H9 (cell line): Measurements from ENCODE around the gene PPP3CA. TPM values are rescaled to one million over a fixed set of nuclear protein-coding genes. Genes with fewer than 3 reads are reported as not detected.

Experiments
- DNase-seq: peaks from one replicate; pipeline ENCODE4 v3.0.0-alpha.2; 2017
- H2AFZ ChIP-seq: one replicate; pipeline ENCODE4 v1.6.1; 2013; ENCODE audit warnings: mild to moderate bottlenecking, low read length, control low read depth, moderate library complexity
- H2AK5ac ChIP-seq: 2 replicates; pipeline ENCODE4 v1.6.1; 2013; ENCODE audit warnings: low read length, control low read depth, mixed read lengths; ENCODE audit not compliant: insufficient read length
- H2BK120ac ChIP-seq: one replicate; pipeline ENCODE4 v1.6.1; 2013; ENCODE audit warnings: low read depth, mild to moderate bottlenecking, low read length, control low read depth, inconsistent platforms; ENCODE audit not compliant: poor library complexity, severe bottlenecking
- H2BK12ac ChIP-seq: 2 replicates; pipeline ENCODE4 v1.6.1; 2013; ENCODE audit warnings: low read length, control low read depth, mixed read lengths, low read depth; ENCODE audit not compliant: insufficient read length
- H2BK15ac ChIP-seq: 2 replicates; pipeline ENCODE4 v1.6.1; 2013; ENCODE audit warnings: low read depth, low read length, control low read depth
- H2BK20ac ChIP-seq: one replicate; pipeline ENCODE4 v1.6.1; 2013; ENCODE audit warnings: low read depth, mild to moderate bottlenecking, low read length, control low read depth, inconsistent platforms; ENCODE audit not compliant: poor library complexity, severe bottlenecking
- H2BK5ac ChIP-seq: 2 replicates; pipeline ENCODE4 v1.6.1; 2013; ENCODE audit warnings: low read length, control low read depth, mixed read lengths; ENCODE audit not compliant: insufficient read length
- H3K14ac ChIP-seq: 2 replicates; pipeline ENCODE4 v1.6.1; 2013; ENCODE audit warnings: low read length, control low read depth; ENCODE audit not compliant: insufficient read depth
- H3K18ac ChIP-seq: 2 replicates; pipeline ENCODE4 v1.6.1; 2013; ENCODE audit warnings: low read depth, mild to moderate bottlenecking, mixed read lengths, low read length, control low read depth; ENCODE audit not compliant: insufficient read length
- H3K23ac ChIP-seq: 2 replicates; pipeline ENCODE4 v1.6.1; 2013; ENCODE audit warnings: low read length, control low read depth, mixed read lengths, low read depth; ENCODE audit not compliant: insufficient read length
- H3K23me2 ChIP-seq: 2 replicates; pipeline ENCODE4 v1.6.1; 2013; ENCODE audit warnings: low read depth, mild to moderate bottlenecking, mixed read lengths, low read length, control low read depth; ENCODE audit not compliant: insufficient read length, poor library complexity, severe bottlenecking
- H3K27ac ChIP-seq: 2 replicates; pipeline ENCODE4 v1.5.1; 2013; ENCODE audit warnings: low read length, control low read depth, mixed read lengths, low read depth; ENCODE audit not compliant: insufficient read length
- H3K27me3 ChIP-seq: 2 replicates; pipeline ENCODE4 v1.6.1; 2013; ENCODE audit warnings: low read length, control low read depth, inconsistent platforms; ENCODE audit not compliant: insufficient read depth
- H3K4ac ChIP-seq: 2 replicates; pipeline ENCODE4 v1.6.1; 2013; ENCODE audit warnings: low read depth, mild to moderate bottlenecking, control low read depth, inconsistent platforms, low read length, moderate library complexity
- H3K4me1 ChIP-seq: 2 replicates; pipeline ENCODE4 v1.6.1; 2013; ENCODE audit warnings: low read length, control low read depth, inconsistent platforms; ENCODE audit not compliant: insufficient read depth
- H3K4me2 ChIP-seq: 2 replicates; pipeline ENCODE4 v1.6.1; 2013; ENCODE audit warnings: low read length, control low read depth, mixed read lengths; ENCODE audit not compliant: insufficient read length, insufficient read depth
- H3K56ac ChIP-seq: 2 replicates; pipeline ENCODE4 v1.6.1; 2013; ENCODE audit warnings: low read depth, mild to moderate bottlenecking, mixed read lengths, low read length, control low read depth; ENCODE audit not compliant: insufficient read length
- H3K79me1 ChIP-seq: 2 replicates; pipeline ENCODE4 v1.6.1; 2013; ENCODE audit warnings: low read depth, mild to moderate bottlenecking, moderate library complexity, low read length, control low read depth, inconsistent platforms; ENCODE audit not compliant: insufficient read depth, poor library complexity, severe bottlenecking
- H3K79me2 ChIP-seq: 2 replicates; pipeline ENCODE4 v1.6.1; 2013; ENCODE audit warnings: low read length, control low read depth, inconsistent platforms; ENCODE audit not compliant: insufficient read depth
- H3K9ac ChIP-seq: 2 replicates; pipeline ENCODE4 v1.6.1; 2013; ENCODE audit warnings: low read length, control low read depth, mixed read lengths; ENCODE audit not compliant: insufficient read length; ENCODE audit errors: extremely low read depth
- H3K9me3 ChIP-seq: one replicate; pipeline ENCODE4 v1.6.1; 2013; ENCODE audit warnings: low read depth, low read length, inconsistent platforms; ENCODE audit not compliant: control insufficient read depth
- H3T11ph ChIP-seq: one replicate; pipeline ENCODE4 v1.6.1; 2013; ENCODE audit warnings: mild to moderate bottlenecking, low read length, control low read depth, inconsistent platforms
- H4K20me1 ChIP-seq: one replicate; pipeline ENCODE4 v1.6.1; 2013; ENCODE audit not compliant: control insufficient read depth, insufficient read length, insufficient read depth
- H4K5ac ChIP-seq: 2 replicates; pipeline ENCODE4 v1.6.1; 2013; ENCODE audit warnings: low read depth, mild to moderate bottlenecking, mixed read lengths, low read length, control low read depth; ENCODE audit not compliant: insufficient read length
- H4K8ac ChIP-seq: replicated peaks from 2 replicates; pipeline ENCODE4 v1.6.1; 2013; ENCODE audit warnings: low read length, control low read depth, mixed read lengths, low read depth; ENCODE audit not compliant: insufficient read length
- H4K91ac ChIP-seq: 2 replicates; pipeline ENCODE4 v1.6.1; 2013; ENCODE audit warnings: low read depth, mild to moderate bottlenecking, moderate library complexity, mixed read lengths, low read length, control low read depth; ENCODE audit not compliant: insufficient read length
- H3K27ac Mint-ChIP-seq, 3 experiments: 2 replicates in 2 of 3; 3 replicates in 1 of 3; pipeline ENCODE4 v1.8.0; 2020 to 2021; ENCODE audit warnings: mixed read lengths in 3 of 3, mild to moderate bottlenecking in 1 of 3, moderate library complexity in 1 of 3
- H3K27me3 Mint-ChIP-seq: 2 replicates; pipeline ENCODE4 v1.8.0; 2021; ENCODE audit warnings: low read depth, mild to moderate bottlenecking, moderate library complexity, mixed read lengths
- H3K36me3 Mint-ChIP-seq, 3 experiments: 2 replicates in 2 of 3; 3 replicates in 1 of 3; pipeline ENCODE4 v1.8.0; 2020 to 2021; ENCODE audit warnings: low read depth in 3 of 3, mixed read lengths in 3 of 3; ENCODE audit not compliant: insufficient read depth in 1 of 3
- H3K4me1 Mint-ChIP-seq, 2 experiments: 2 replicates each; pipeline ENCODE4 v1.8.0; 2020; ENCODE audit warnings: mixed read lengths in 2 of 2
- H3K4me3 Mint-ChIP-seq, 2 experiments: 2 replicates in 1 of 2; 3 replicates in 1 of 2; pipeline ENCODE4 v1.8.0; 2020 to 2021; ENCODE audit warnings: mild to moderate bottlenecking in 2 of 2, mixed read lengths in 2 of 2, moderate library complexity in 1 of 2
- H3K9me3 Mint-ChIP-seq, 2 experiments: 2 replicates in 1 of 2; 3 replicates in 1 of 2; pipeline ENCODE4 v1.8.0; 2020; ENCODE audit warnings: mild to moderate bottlenecking in 2 of 2, mixed read lengths in 2 of 2, moderate library complexity in 1 of 2
- CTCF ChIP-seq: fragments of 200-600 bp; sonication (generic); conservative IDR thresholded peaks from 3 replicates; pipeline ENCODE4 v1.8.0; 2021; ENCODE audit warnings: antibody characterized with exemption, mild to moderate bottlenecking
- WGBS: extraction: QIAGEN DNeasy Blood & Tissue Kit; methylation state at CpG from one replicate; pipeline ENCODE4 v1.1.7; 2013; ENCODE audit warnings: missing lambda C conversion rate, low lambda C conversion rate, mixed read lengths; ENCODE audit not compliant: insufficient read length; ENCODE audit errors: extremely low coverage; 5-methylcytosine and 5-hydroxymethylcytosine counted together
- total RNA-seq: library from RNA; stranded (reverse); gene quantifications from 2 replicates; pipeline ENCODE4 v1.2.1, GENCODE V29; 2021

Gene PPP3CA
- total RNA-seq, 1 experiment from 2014 or later, result 16.8 TPM

- H3K27me3 ChIP-seq, result no peaks in the 10 kb centered on the region
- no peak overlapping the region for H3K9ac ChIP-seq
- Mint-ChIP-seq H3K36me3 (peaks cover 0 to 3% (median 0%) of the 10 kb centered on the region in 3 experiments; a peak in 2 of 7 replicates), H3K27ac (peak overlapping the region in 1 of 3 experiments; percentile 46; a peak in 1 of 7 replicates), H3K9me3 (no peaks in the 10 kb centered on the region), H3K4me3 (no peak overlapping the region), H3K4me1 (peaks cover 15 to 21% of the 10 kb centered on the region in 2 experiments), H3K27me3 (no peaks in the 10 kb centered on the region)
- no peak overlapping the region for H3K4ac ChIP-seq
- no peak overlapping the region for H3K14ac ChIP-seq
- no peak overlapping the region for H3K23ac ChIP-seq
- H2BK12ac ChIP-seq, result no peak overlapping the region
- H4K5ac ChIP-seq, result no peak overlapping the region
- no CpG with 5 or more reads among the region's 4 CpGs for WGBS
- peaks cover 6% of the 10 kb centered on the region for H3K79me2 ChIP-seq
- no peak overlapping the region for H2BK120ac ChIP-seq
- H4K8ac ChIP-seq, result no peak overlapping the region
- H3K23me2 ChIP-seq, result no peaks in the 10 kb centered on the region
- no peak overlapping the region for H4K91ac ChIP-seq
- no peak overlapping the region for H2BK15ac ChIP-seq
- TF ChIP-seq CTCF, result no peak
- H2BK20ac ChIP-seq, result no peak overlapping the region
- no peak overlapping the region for H3K27ac ChIP-seq
- H3K4me1 ChIP-seq, result no peaks in the 10 kb centered on the region; the same call in 1 of the 2 replicates
- no peaks in the 10 kb centered on the region for H3K9me3 ChIP-seq
- H2AFZ ChIP-seq, result no peak overlapping the region
- no peak overlapping the region for H2BK5ac ChIP-seq
- no peak overlapping the region for H3K56ac ChIP-seq
- no peaks in the 10 kb centered on the region for H4K20me1 ChIP-seq
- no peak overlapping the region for H3K18ac ChIP-seq
- no peak overlapping the region for H2AK5ac ChIP-seq
- H3K4me2 ChIP-seq, result no peak overlapping the region
- no peak for DNase-seq
- no peaks in the 10 kb centered on the region for H3K79me1 ChIP-seq
- H3T11ph ChIP-seq, result no peak overlapping the region
These were observed 9.6 kb downstream of the PPP3CA start for GRCh38 chr4:101337688-101338087.
